H9 (cell line): Measurements from ENCODE around the gene OLA1. TPM values are rescaled to one million over a fixed set of nuclear protein-coding genes. Genes with fewer than 3 reads are reported as not detected.
A peak's percentile ranks its signal among the peaks of the same experiment; 100 is the strongest.

Source experiments
- DNase-seq: peaks from one replicate; pipeline ENCODE4 v3.0.0-alpha.2; 2017
- H2AFZ ChIP-seq: one replicate; pipeline ENCODE4 v1.6.1; 2013; ENCODE audit warnings: mild to moderate bottlenecking, low read length, control low read depth, moderate library complexity
- H2AK5ac ChIP-seq: 2 replicates; pipeline ENCODE4 v1.6.1; 2013; ENCODE audit warnings: low read length, control low read depth, mixed read lengths; ENCODE audit not compliant: insufficient read length
- H2BK120ac ChIP-seq: one replicate; pipeline ENCODE4 v1.6.1; 2013; ENCODE audit warnings: low read depth, mild to moderate bottlenecking, low read length, control low read depth, inconsistent platforms; ENCODE audit not compliant: poor library complexity, severe bottlenecking
- H2BK12ac ChIP-seq: 2 replicates; pipeline ENCODE4 v1.6.1; 2013; ENCODE audit warnings: low read length, control low read depth, mixed read lengths, low read depth; ENCODE audit not compliant: insufficient read length
- H2BK15ac ChIP-seq: 2 replicates; pipeline ENCODE4 v1.6.1; 2013; ENCODE audit warnings: low read depth, low read length, control low read depth
- H2BK20ac ChIP-seq: one replicate; pipeline ENCODE4 v1.6.1; 2013; ENCODE audit warnings: low read depth, mild to moderate bottlenecking, low read length, control low read depth, inconsistent platforms; ENCODE audit not compliant: poor library complexity, severe bottlenecking
- H2BK5ac ChIP-seq: 2 replicates; pipeline ENCODE4 v1.6.1; 2013; ENCODE audit warnings: low read length, control low read depth, mixed read lengths; ENCODE audit not compliant: insufficient read length
- H3K14ac ChIP-seq: 2 replicates; pipeline ENCODE4 v1.6.1; 2013; ENCODE audit warnings: low read length, control low read depth; ENCODE audit not compliant: insufficient read depth
- H3K18ac ChIP-seq: 2 replicates; pipeline ENCODE4 v1.6.1; 2013; ENCODE audit warnings: low read depth, mild to moderate bottlenecking, mixed read lengths, low read length, control low read depth; ENCODE audit not compliant: insufficient read length
- H3K23ac ChIP-seq: 2 replicates; pipeline ENCODE4 v1.6.1; 2013; ENCODE audit warnings: low read length, control low read depth, mixed read lengths, low read depth; ENCODE audit not compliant: insufficient read length
- H3K23me2 ChIP-seq: 2 replicates; pipeline ENCODE4 v1.6.1; 2013; ENCODE audit warnings: low read depth, mild to moderate bottlenecking, mixed read lengths, low read length, control low read depth; ENCODE audit not compliant: insufficient read length, poor library complexity, severe bottlenecking
- H3K27ac ChIP-seq: 2 replicates; pipeline ENCODE4 v1.5.1; 2013; ENCODE audit warnings: low read length, control low read depth, mixed read lengths, low read depth; ENCODE audit not compliant: insufficient read length
- H3K27me3 ChIP-seq: 2 replicates; pipeline ENCODE4 v1.6.1; 2013; ENCODE audit warnings: low read length, control low read depth, inconsistent platforms; ENCODE audit not compliant: insufficient read depth
- H3K4ac ChIP-seq: 2 replicates; pipeline ENCODE4 v1.6.1; 2013; ENCODE audit warnings: low read depth, mild to moderate bottlenecking, control low read depth, inconsistent platforms, low read length, moderate library complexity
- H3K4me1 ChIP-seq: 2 replicates; pipeline ENCODE4 v1.6.1; 2013; ENCODE audit warnings: low read length, control low read depth, inconsistent platforms; ENCODE audit not compliant: insufficient read depth
- H3K4me2 ChIP-seq: 2 replicates; pipeline ENCODE4 v1.6.1; 2013; ENCODE audit warnings: low read length, control low read depth, mixed read lengths; ENCODE audit not compliant: insufficient read length, insufficient read depth
- H3K56ac ChIP-seq: 2 replicates; pipeline ENCODE4 v1.6.1; 2013; ENCODE audit warnings: low read depth, mild to moderate bottlenecking, mixed read lengths, low read length, control low read depth; ENCODE audit not compliant: insufficient read length
- H3K79me1 ChIP-seq: 2 replicates; pipeline ENCODE4 v1.6.1; 2013; ENCODE audit warnings: low read depth, mild to moderate bottlenecking, moderate library complexity, low read length, control low read depth, inconsistent platforms; ENCODE audit not compliant: insufficient read depth, poor library complexity, severe bottlenecking
- H3K79me2 ChIP-seq: 2 replicates; pipeline ENCODE4 v1.6.1; 2013; ENCODE audit warnings: low read length, control low read depth, inconsistent platforms; ENCODE audit not compliant: insufficient read depth
- H3K9ac ChIP-seq: 2 replicates; pipeline ENCODE4 v1.6.1; 2013; ENCODE audit warnings: low read length, control low read depth, mixed read lengths; ENCODE audit not compliant: insufficient read length; ENCODE audit errors: extremely low read depth
- H3K9me3 ChIP-seq: one replicate; pipeline ENCODE4 v1.6.1; 2013; ENCODE audit warnings: low read depth, low read length, inconsistent platforms; ENCODE audit not compliant: control insufficient read depth
- H3T11ph ChIP-seq: one replicate; pipeline ENCODE4 v1.6.1; 2013; ENCODE audit warnings: mild to moderate bottlenecking, low read length, control low read depth, inconsistent platforms
- H4K20me1 ChIP-seq: one replicate; pipeline ENCODE4 v1.6.1; 2013; ENCODE audit not compliant: control insufficient read depth, insufficient read length, insufficient read depth
- H4K5ac ChIP-seq: 2 replicates; pipeline ENCODE4 v1.6.1; 2013; ENCODE audit warnings: low read depth, mild to moderate bottlenecking, mixed read lengths, low read length, control low read depth; ENCODE audit not compliant: insufficient read length
- H4K8ac ChIP-seq: replicated peaks from 2 replicates; pipeline ENCODE4 v1.6.1; 2013; ENCODE audit warnings: low read length, control low read depth, mixed read lengths, low read depth; ENCODE audit not compliant: insufficient read length
- H4K91ac ChIP-seq: 2 replicates; pipeline ENCODE4 v1.6.1; 2013; ENCODE audit warnings: low read depth, mild to moderate bottlenecking, moderate library complexity, mixed read lengths, low read length, control low read depth; ENCODE audit not compliant: insufficient read length
- H3K27ac Mint-ChIP-seq, 3 experiments: 2 replicates in 2 of 3; 3 replicates in 1 of 3; pipeline ENCODE4 v1.8.0; 2020 to 2021; ENCODE audit warnings: mixed read lengths in 3 of 3, mild to moderate bottlenecking in 1 of 3, moderate library complexity in 1 of 3
- H3K27me3 Mint-ChIP-seq: 2 replicates; pipeline ENCODE4 v1.8.0; 2021; ENCODE audit warnings: low read depth, mild to moderate bottlenecking, moderate library complexity, mixed read lengths
- H3K36me3 Mint-ChIP-seq, 3 experiments: 2 replicates in 2 of 3; 3 replicates in 1 of 3; pipeline ENCODE4 v1.8.0; 2020 to 2021; ENCODE audit warnings: low read depth in 3 of 3, mixed read lengths in 3 of 3; ENCODE audit not compliant: insufficient read depth in 1 of 3
- H3K4me1 Mint-ChIP-seq, 2 experiments: 2 replicates each; pipeline ENCODE4 v1.8.0; 2020; ENCODE audit warnings: mixed read lengths in 2 of 2
- H3K4me3 Mint-ChIP-seq, 2 experiments: 2 replicates in 1 of 2; 3 replicates in 1 of 2; pipeline ENCODE4 v1.8.0; 2020 to 2021; ENCODE audit warnings: mild to moderate bottlenecking in 2 of 2, mixed read lengths in 2 of 2, moderate library complexity in 1 of 2
- H3K9me3 Mint-ChIP-seq, 2 experiments: 2 replicates in 1 of 2; 3 replicates in 1 of 2; pipeline ENCODE4 v1.8.0; 2020; ENCODE audit warnings: mild to moderate bottlenecking in 2 of 2, mixed read lengths in 2 of 2, moderate library complexity in 1 of 2
- CTCF ChIP-seq: fragments of 200-600 bp; sonication (generic); conservative IDR thresholded peaks from 3 replicates; pipeline ENCODE4 v1.8.0; 2021; ENCODE audit warnings: antibody characterized with exemption, mild to moderate bottlenecking
- WGBS: extraction: QIAGEN DNeasy Blood & Tissue Kit; methylation state at CpG from one replicate; pipeline ENCODE4 v1.1.7; 2013; ENCODE audit warnings: missing lambda C conversion rate, low lambda C conversion rate, mixed read lengths; ENCODE audit not compliant: insufficient read length; ENCODE audit errors: extremely low coverage; 5-methylcytosine and 5-hydroxymethylcytosine counted together
- total RNA-seq: library from RNA; stranded (reverse); gene quantifications from 2 replicates; pipeline ENCODE4 v1.2.1, GENCODE V29; 2021

OLA1 gene
- total RNA-seq, 1 experiment from 2014 or later, result 133 TPM

GRCh38 chr2:174121612-174122011 is 126.7 kb downstream of the OLA1 start:
- Histone ChIP-seq H3K4me2 (no peak overlapping the region), H2AFZ (no peak overlapping the region), H3K14ac (no peak overlapping the region), H4K5ac (no peak overlapping the region), H3K9ac (no peak overlapping the region), H4K20me1 (no peaks in the 10 kb centered on the region), H3K27me3 (no peaks in the 10 kb centered on the region), H3K79me1 (no peaks in the 10 kb centered on the region), H2BK15ac (no peak overlapping the region), H3K4ac (no peak overlapping the region), H3K23ac (no peak overlapping the region), H3K4me1 (peaks cover 13% of the 10 kb centered on the region; the same call in 1 of the 2 replicates), H4K8ac (no peak overlapping the region), H3K18ac (no peak overlapping the region), H2BK5ac (no peak overlapping the region), H3K27ac (no peak overlapping the region), H3T11ph (no peak overlapping the region), H3K79me2 (no peaks in the 10 kb centered on the region), H3K56ac (no peak overlapping the region), H4K91ac (no peak overlapping the region), H2BK12ac (no peak overlapping the region), H3K9me3 (no peaks in the 10 kb centered on the region), H2BK20ac (no peak overlapping the region), H2AK5ac (no peak overlapping the region), H3K23me2 (no peaks in the 10 kb centered on the region), H2BK120ac (no peak overlapping the region)
- peaks cover 0 to 2% (median 0%) of the 10 kb centered on the region in 3 experiments; a peak in 1 of 7 replicates for H3K36me3 Mint-ChIP-seq
- H3K27me3 Mint-ChIP-seq, result no peaks in the 10 kb centered on the region
- H3K4me3 Mint-ChIP-seq, result no peak overlapping the region
- H3K9me3 Mint-ChIP-seq, result no peaks in the 10 kb centered on the region
- H3K27ac Mint-ChIP-seq, result peak overlapping the region in 1 of 3 experiments; percentile 54; a peak in 1 of 7 replicates
- DNase-seq, result no peak
- TF ChIP-seq CTCF, result no peak
- no CpG with 5 or more reads among the region's 2 CpGs for WGBS
- H3K4me1 Mint-ChIP-seq, result peaks cover 65 to 75% of the 10 kb centered on the region in 2 experiments
